Fibroblast of the conjunctiva (primary cell): Measurements from ENCODE around the gene ICE1.

Source experiments
- DNase-seq: peaks from one replicate; pipeline ENCODE4 v3.0.0-alpha.2; 2010; ENCODE audit warnings: low read depth

ICE1 gene

DNA sequence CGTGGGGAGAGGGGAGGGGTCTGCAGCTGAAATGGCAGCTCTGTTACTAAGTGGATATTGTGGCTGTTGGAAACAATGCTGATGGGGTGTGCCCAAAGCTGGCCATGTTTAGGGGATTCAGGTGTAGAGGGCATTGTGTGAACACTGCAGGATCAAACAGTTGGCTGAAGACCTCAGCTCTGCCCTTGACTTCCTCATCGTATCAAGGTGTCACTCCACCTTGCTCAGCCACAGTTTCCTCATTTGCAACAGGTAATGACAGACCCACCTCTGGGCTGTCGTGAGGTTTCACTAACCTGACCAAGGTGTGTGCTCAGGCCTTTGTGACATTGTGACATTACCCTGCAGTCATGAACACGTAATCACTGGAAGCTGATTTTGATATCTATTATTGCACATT lies 111.9 kb downstream of the ICE1 start:
- DNase-seq = no peak

DNA sequence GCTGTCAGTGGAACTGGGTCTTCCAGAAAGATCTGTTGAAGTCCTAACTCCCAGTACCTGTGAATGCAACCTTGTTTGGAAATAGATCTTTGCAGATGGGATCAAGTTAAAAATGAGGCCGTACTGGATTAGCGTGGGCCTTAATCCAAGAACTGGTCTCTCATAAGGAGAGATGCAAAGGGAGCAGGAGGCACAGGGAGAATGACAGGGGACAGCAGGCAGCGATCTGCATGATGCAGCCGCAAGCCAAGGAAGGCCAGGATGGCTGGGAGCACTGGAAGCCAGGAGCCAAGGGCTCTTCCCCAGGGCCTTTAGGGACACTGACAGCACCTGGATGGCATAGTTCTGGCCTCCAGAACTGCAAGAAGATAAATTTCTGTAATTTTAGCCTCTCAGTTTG lies 114.4 kb downstream of the ICE1 start:
- DNase-seq = no peak

DNA sequence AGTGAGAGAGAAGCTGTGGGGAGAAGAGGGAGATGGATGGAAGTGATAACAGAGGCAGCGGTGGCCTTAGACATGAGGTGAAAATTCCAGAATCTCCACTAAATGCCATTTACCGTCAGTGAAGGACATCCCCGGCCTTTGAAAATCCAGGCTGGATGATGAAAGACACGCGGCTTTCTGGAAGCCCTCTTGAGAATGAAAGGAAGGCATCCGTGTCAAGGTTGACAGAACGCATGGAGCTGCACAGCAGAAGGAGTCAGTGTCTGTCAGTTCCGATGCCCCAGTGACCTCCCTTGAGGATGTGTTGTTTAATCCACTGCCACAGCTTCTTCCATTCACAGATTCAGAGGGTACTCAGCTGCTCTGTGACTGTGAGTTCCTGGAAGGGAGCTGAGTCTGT lies 114.9 kb downstream of the ICE1 start:
- no peak for DNase-seq

DNA sequence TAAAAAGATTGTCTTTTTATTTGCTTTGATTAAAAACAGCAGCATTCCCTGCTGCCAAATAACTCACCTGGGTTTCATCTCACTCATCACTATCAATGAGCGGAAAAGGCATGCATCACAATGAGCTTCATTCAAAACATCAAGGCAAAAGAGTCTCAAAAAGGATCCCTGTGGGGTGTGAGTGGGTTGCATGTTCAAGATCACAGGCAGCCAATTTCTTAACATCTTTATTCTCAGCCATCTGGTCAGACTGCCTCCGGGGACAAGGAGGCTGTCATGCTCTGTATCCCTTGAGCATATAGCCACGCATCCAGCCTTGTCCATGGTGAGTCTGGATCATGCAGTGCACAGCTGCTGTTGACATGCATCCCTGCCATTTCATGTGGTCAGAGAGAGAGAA lies 117.1 kb downstream of the ICE1 start:
- no peak for DNase-seq
